Mucosa of descending colon (tissue), 3 donors: Measurements from ENCODE around the gene SYT8. TPM values are rescaled to one million over a fixed set of nuclear protein-coding genes. Genes with fewer than 3 reads are reported as not detected.
A peak's percentile ranks its signal among the peaks of the same experiment; 100 is the strongest.

Experiments
- ATAC-seq: fragments of 200-7000 bp; cut with Tn5 transposase; one replicate; pipeline ENCODE4 v1.9.1; 2020; ENCODE audit warnings: mild to moderate bottlenecking, moderate library complexity
- DNase-seq, 3 donors: peaks; one replicate each; pipeline ENCODE4 v3.0.0-alpha.2; 2020
- H3K36me3 ChIP-seq: fragments of 200-600 bp; one replicate; pipeline ENCODE4 v1.8.0; 2021; ENCODE audit warnings: low read depth, mild to moderate bottlenecking
- H3K4me1 ChIP-seq: fragments of 200-600 bp; one replicate; pipeline ENCODE4 v1.8.0; 2021; ENCODE audit warnings: low read depth, mild to moderate bottlenecking
- H3K4me3 ChIP-seq: fragments of 200-600 bp; one replicate; pipeline ENCODE4 v1.8.0; 2021; ENCODE audit warnings: mild to moderate bottlenecking
- H3K9me3 ChIP-seq: fragments of 200-600 bp; one replicate; pipeline ENCODE4 v1.8.0; 2021; ENCODE audit warnings: mild to moderate bottlenecking
- intact Hi-C, 2 donors: fragments of 100-400 bp; cut with DNase I in 1 of 2; cut with micrococcal nuclease in 1 of 2; formaldehyde crosslinking; loops; one replicate each; pipeline versions ENCODE4 v1.11.0 to v1.11.1; 2022; cut with DNase I, micrococcal nuclease
- total RNA-seq, 3 donors: library from RNA; stranded (reverse); fragmentation: NEBNext Ultra II Directional in 2 of 3; extraction: Animal tissue kit (Norgen Biotek cat#: 25700) in 2 of 3; gene quantifications; one replicate each; pipeline versions ENCODE4 v1.2.1 to v1.2.4, GENCODE V29; 2021 to 2023
- TF ChIP-seq, protein P1 (sequence below): fragments of 200-600 bp; IDR thresholded peaks from one replicate; pipeline ENCODE4 v1.8.0; 2022; ENCODE audit warnings: antibody characterized with exemption, mild to moderate bottlenecking
- donor health status: DM: no; HTN: no; CAD: no; lungs with moderate emphysema.
- donor health status: DM: no; HTN: no; CAD: no.
- donor health status: DM: no; HTN: yes; CAD: no.

SYT8 gene
- total RNA-seq, 3 donors from 2014 or later = 0.98 to 2.4 (median 2.1) TPM

GRCh38 chr11:1847006-1847735 lies 12.4 kb downstream of the SYT8 start:
- ATAC-seq = no peak
- Histone ChIP-seq H3K9me3 (no peaks in the 10 kb centered on the region), H3K4me3 (no peak overlapping the region), H3K4me1 (no peaks in the 10 kb centered on the region), H3K36me3 (no peaks in the 10 kb centered on the region)
- TF ChIP-seq, protein P1, sequence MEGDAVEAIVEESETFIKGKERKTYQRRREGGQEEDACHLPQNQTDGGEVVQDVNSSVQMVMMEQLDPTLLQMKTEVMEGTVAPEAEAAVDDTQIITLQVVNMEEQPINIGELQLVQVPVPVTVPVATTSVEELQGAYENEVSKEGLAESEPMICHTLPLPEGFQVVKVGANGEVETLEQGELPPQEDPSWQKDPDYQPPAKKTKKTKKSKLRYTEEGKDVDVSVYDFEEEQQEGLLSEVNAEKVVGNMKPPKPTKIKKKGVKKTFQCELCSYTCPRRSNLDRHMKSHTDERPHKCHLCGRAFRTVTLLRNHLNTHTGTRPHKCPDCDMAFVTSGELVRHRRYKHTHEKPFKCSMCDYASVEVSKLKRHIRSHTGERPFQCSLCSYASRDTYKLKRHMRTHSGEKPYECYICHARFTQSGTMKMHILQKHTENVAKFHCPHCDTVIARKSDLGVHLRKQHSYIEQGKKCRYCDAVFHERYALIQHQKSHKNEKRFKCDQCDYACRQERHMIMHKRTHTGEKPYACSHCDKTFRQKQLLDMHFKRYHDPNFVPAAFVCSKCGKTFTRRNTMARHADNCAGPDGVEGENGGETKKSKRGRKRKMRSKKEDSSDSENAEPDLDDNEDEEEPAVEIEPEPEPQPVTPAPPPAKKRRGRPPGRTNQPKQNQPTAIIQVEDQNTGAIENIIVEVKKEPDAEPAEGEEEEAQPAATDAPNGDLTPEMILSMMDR = no peak
- peak in 1 of 3 donors; percentile 57 for DNase-seq
- intact Hi-C loops = no loop called here

GRCh38 chr11:1847926-1848639 lies 13.3 kb downstream of the SYT8 start:
- no peak for ATAC-seq

DNA sequence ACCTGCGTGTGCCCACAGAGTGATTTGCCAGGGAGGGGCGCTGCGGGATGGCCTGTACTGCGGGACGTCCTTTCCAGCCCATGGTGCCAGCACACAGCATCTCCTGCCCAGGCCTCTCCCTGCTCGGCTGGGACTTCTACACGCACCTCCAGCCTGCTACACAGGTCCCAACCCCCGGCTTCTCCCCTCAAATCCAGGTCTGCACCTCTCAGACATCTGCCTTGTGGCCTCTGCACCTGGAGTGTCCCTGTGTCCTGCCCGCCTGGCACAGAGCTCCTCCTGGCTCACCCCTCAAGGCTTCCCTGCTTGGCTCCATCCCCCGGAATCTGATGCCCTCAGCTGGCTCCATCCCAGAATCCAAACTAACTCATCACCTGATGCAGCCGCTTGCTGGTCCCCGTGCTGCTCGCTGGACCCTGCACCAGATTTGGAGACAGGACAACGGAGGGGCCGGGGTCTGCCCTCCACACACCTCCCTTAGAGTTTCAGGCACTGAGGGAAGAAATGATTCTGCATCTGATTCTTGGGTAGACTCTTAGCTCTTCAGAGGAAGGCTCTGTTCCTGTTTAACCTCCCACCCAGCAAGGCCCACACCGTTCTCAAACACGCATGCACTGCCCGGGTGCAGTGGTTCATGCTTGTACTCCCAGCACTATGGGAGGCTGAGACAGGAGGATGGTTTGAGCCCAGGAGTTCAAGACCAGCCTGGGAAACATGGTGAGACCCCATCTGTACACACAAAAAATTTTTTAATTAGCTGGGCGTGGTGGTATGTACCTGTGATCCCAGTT lies 14.0 kb downstream of the SYT8 start:
- Histone ChIP-seq H3K36me3 (no peaks in the 10 kb centered on the region), H3K4me1 (no peaks in the 10 kb centered on the region), H3K9me3 (no peaks in the 10 kb centered on the region), H3K4me3 (no peak overlapping the region)
- TF ChIP-seq, protein P1 = no peak
- peak in 1 of 3 donors; percentile 50 for DNase-seq
- ATAC-seq = no peak
- intact Hi-C loops = no loop called here

More at GRCh38 chr11:1847926-1848639, 13.3 kb downstream of the SYT8 start:
- DNase-seq = no peak
- TF ChIP-seq, protein P1 = no peak
- Histone ChIP-seq H3K4me1 (no peaks in the 10 kb centered on the region), H3K36me3 (no peaks in the 10 kb centered on the region), H3K9me3 (no peaks in the 10 kb centered on the region), H3K4me3 (no peak overlapping the region)
- intact Hi-C loops = no loop called here

DNA sequence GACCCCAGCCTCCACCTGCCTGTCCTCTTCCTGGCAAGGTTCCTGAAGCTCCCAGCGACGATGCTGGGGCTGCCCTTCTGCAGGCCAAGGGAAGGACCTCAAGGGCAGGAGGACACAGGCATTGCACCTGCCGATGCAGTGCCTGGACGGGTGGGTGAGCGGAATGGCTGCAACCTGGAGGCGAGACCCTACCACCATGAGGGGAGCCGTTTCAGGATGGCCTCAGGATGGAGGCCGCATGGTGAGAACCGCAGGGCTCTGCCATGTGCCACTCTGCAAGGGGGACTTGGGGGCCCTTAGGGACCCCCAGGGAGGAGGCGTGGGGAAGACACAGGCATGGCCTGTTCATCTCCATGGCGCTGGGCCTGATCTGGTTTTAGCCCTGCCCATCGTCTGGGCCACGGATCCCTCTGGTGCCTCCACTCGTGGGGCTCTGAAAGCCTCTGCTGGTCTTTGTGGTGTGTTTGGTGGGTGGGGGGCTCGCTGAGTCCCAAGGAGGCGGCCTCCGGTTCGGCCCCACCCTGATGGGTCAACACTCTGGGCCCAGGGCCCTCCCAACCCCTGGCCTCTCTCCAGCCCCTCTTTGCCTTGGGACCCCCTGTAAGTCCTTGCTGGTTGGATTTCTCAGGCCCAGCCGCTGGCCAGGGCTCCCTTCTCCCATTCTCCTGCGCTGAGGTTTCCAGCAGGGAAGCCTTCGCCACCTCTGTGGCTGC lies 16.8 kb downstream of the SYT8 start:
- intact Hi-C loops = no loop called here
- no peaks in the 10 kb centered on the region for H3K36me3 ChIP-seq
- H3K4me1 ChIP-seq = no peaks in the 10 kb centered on the region
- ATAC-seq (no peak), DNase-seq (peak in 1 of 3 donors; percentile 60)
- no peak overlapping the region for H3K4me3 ChIP-seq
- no peaks in the 10 kb centered on the region for H3K9me3 ChIP-seq
- TF ChIP-seq, protein P1 = no peak

- H3K4me3 ChIP-seq = no peak overlapping the region
Measured at GRCh38 chr11:1852271-1852876, 17.6 kb downstream of the SYT8 start.

More at GRCh38 chr11:1852271-1852876, 17.6 kb downstream of the SYT8 start:
- no peaks in the 10 kb centered on the region for H3K4me1 ChIP-seq
- DNase-seq (peak in 1 of 3 donors; percentile 60), ATAC-seq (no peak)
- intact Hi-C loops = no loop called here
- no peaks in the 10 kb centered on the region for H3K9me3 ChIP-seq
- TF ChIP-seq, protein P1 = no peak
- H3K36me3 ChIP-seq = no peaks in the 10 kb centered on the region
